A549 (cell line): Measurements from ENCODE around the gene TMEM101. TPM values are rescaled to one million over a fixed set of nuclear protein-coding genes. Genes with fewer than 3 reads are reported as not detected.

Experiments
- ATAC-seq, 2 experiments: fragments of 200-7000 bp in 1 of 2; fragments of >200 bp in 1 of 2; cut with Nextera tagmentation in 1 of 2; cut with Tn5 transposase in 1 of 2; 3 replicates each; pipeline versions ENCODE4 v1.8.0 to v1.9.1; 2018 to 2020; ENCODE audit warnings: mild to moderate bottlenecking in 1 of 2, moderate library complexity in 1 of 2
- CTCF ChIA-PET: fragments of 300-600 bp; sonication (Branson Sonifier 250); formaldehyde crosslinking; extraction: SDS; loops from one replicate; lab custom pipeline; 2021; ENCODE audit warnings: antibody characterized with exemption, inconsistent platforms; lab: Yijun Ruan, JAX
- POLR2A ChIA-PET: fragments of 350-600 bp; formaldehyde crosslinking; extraction: SDS; loops from one replicate; lab custom pipeline; 2021; ENCODE audit warnings: antibody characterized with exemption, inconsistent platforms; lab: Yijun Ruan, JAX
- DNase-seq, 2 experiments: peaks; one replicate each; pipeline versions ENCODE4 v3.0.0 to v3.0.0-alpha.2; 2011 to 2016; ENCODE audit warnings: low read depth in 1 of 2, low spot score in 1 of 2
- FAIRE-seq: peaks from 2 replicates; lab custom pipeline; 2011; peaks lifted over from hg19 to GRCh38; lab: Jason Lieb, UNC
- H3K27ac ChIP-seq, 2 experiments: fragments of >200 bp; sonication (Bioruptor Twin); formaldehyde crosslinking; 3 replicates each; pipeline ENCODE4 v1.5.1; 2016 to 2017
- H3K4me1 ChIP-seq: fragments of >200 bp; sonication (Bioruptor Twin); formaldehyde crosslinking; 3 replicates; pipeline ENCODE4 v1.6.1; 2016
- H3K4me2 ChIP-seq: fragments of >200 bp; sonication (Bioruptor Twin); formaldehyde crosslinking; 3 replicates; pipeline ENCODE4 v1.6.1; 2016
- H3K4me3 ChIP-seq: fragments of >200 bp; sonication (Bioruptor Twin); formaldehyde crosslinking; 3 replicates; pipeline ENCODE4 v1.5.1; 2016
- H3K9me3 ChIP-seq: fragments of >200 bp; sonication (Bioruptor Twin); formaldehyde crosslinking; 3 replicates; pipeline ENCODE4 v1.6.1; 2016
- ATOH8 ChIP-seq: fragments of 250-450 bp; sonication (Bioruptor Pico); IDR thresholded peaks from 2 replicates; pipeline ENCODE4 v1.5.0; 2020; ENCODE audit warnings: low read depth, mild to moderate bottlenecking, moderate library complexity
- BCL3 ChIP-seq: fragments of >200 bp; sonication (Bioruptor Twin); formaldehyde crosslinking; IDR thresholded peaks from 3 replicates; pipeline ENCODE4 v1.6.1; 2016
- BHLHE40 ChIP-seq: IDR thresholded peaks from 2 replicates; pipeline ENCODE4 v1.6.1; 2012; ENCODE audit warnings: low read depth, low read length, inconsistent platforms
- CHD4 ChIP-seq: fragments of 200-600 bp; sonication (generic); IDR thresholded peaks from 2 replicates; pipeline ENCODE4 v1.6.1; 2016; ENCODE audit warnings: antibody characterized with exemption, mild to moderate bottlenecking, borderline replicate concordance
- EHF ChIP-seq: fragments of 250-450 bp; sonication (Bioruptor Pico); IDR thresholded peaks from 2 replicates; pipeline ENCODE4 v1.5.0; 2020; ENCODE audit warnings: mild to moderate bottlenecking
- EHMT2 ChIP-seq: fragments of 200-600 bp; sonication (generic); IDR thresholded peaks from 2 replicates; pipeline ENCODE4 v1.6.1; 2016; ENCODE audit warnings: antibody characterized with exemption, low read depth, mild to moderate bottlenecking, moderate library complexity
- HOXA7 ChIP-seq: fragments of 250-450 bp; sonication (Bioruptor Pico); IDR thresholded peaks from 2 replicates; pipeline ENCODE4 v1.5.0; 2020; ENCODE audit warnings: mild to moderate bottlenecking, moderate library complexity
- HOXB5 ChIP-seq: fragments of 250-450 bp; sonication (Bioruptor Pico); IDR thresholded peaks from 2 replicates; pipeline ENCODE4 v1.5.0; 2020; ENCODE audit warnings: mild to moderate bottlenecking, moderate library complexity
- JUN ChIP-seq, 2 experiments: fragments of >200 bp; sonication (Bioruptor Twin); formaldehyde crosslinking; IDR thresholded peaks; 2 replicates in 1 of 2; 3 replicates in 1 of 2; pipeline ENCODE4 v1.6.1; 2016 to 2017
- MAZ ChIP-seq: fragments of 150-350 bp; IDR thresholded peaks from 2 replicates; pipeline ENCODE4 v1.6.1; 2014; ENCODE audit warnings: antibody characterized with exemption, low read depth, low read length, borderline replicate concordance
- POLR2A ChIP-seq: IDR thresholded peaks from 2 replicates; pipeline ENCODE4 v1.6.1; 2012; ENCODE audit warnings: mild to moderate bottlenecking, low read length
- POLR2AphosphoS2 ChIP-seq: conservative IDR thresholded peaks from 2 replicates; pipeline ENCODE4 v1.6.1; 2012; ENCODE audit warnings: low read length, improper control_type of control experiment, inconsistent platforms
- RAD21 ChIP-seq, 2 experiments: fragments of >200 bp in 1 of 2; sonication (Bioruptor Twin) in 1 of 2; formaldehyde crosslinking in 1 of 2; IDR thresholded peaks in 1 of 2; conservative IDR thresholded peaks in 1 of 2; 2 replicates in 1 of 2; 3 replicates in 1 of 2; pipeline ENCODE4 v1.6.1; 2012 to 2018; ENCODE audit warnings: inconsistent platforms in 1 of 2
- RARB ChIP-seq: fragments of 250-450 bp; sonication (Bioruptor Pico); IDR thresholded peaks from 2 replicates; pipeline ENCODE4 v1.8.0; 2021; ENCODE audit warnings: mild to moderate bottlenecking, moderate library complexity
- REST ChIP-seq: fragments of 200-600 bp; sonication (generic); IDR thresholded peaks from 2 replicates; pipeline ENCODE4 v1.6.1; 2016; ENCODE audit warnings: antibody characterized with exemption, mild to moderate bottlenecking, moderate library complexity
- RFX5 ChIP-seq: fragments of 450-650 bp; IDR thresholded peaks from 2 replicates; pipeline ENCODE4 v1.7.1; 2014; ENCODE audit warnings: antibody characterized with exemption, mild to moderate bottlenecking, moderate library complexity
- SREBF2 ChIP-seq: fragments of 450-650 bp; IDR thresholded peaks from 2 replicates; pipeline ENCODE4 v1.6.1; 2014; ENCODE audit warnings: mild to moderate bottlenecking, moderate library complexity
- TP53 ChIP-seq: fragments of 250-450 bp; sonication (Bioruptor Pico); IDR thresholded peaks from 2 replicates; pipeline ENCODE4 v1.5.0; 2021; ENCODE audit warnings: mild to moderate bottlenecking, moderate library complexity
- USF2 ChIP-seq: fragments of 450-650 bp; IDR thresholded peaks from 2 replicates; pipeline ENCODE4 v1.6.1; 2014; ENCODE audit warnings: antibody characterized with exemption
- ZC3H11A ChIP-seq: fragments of 450-650 bp; IDR thresholded peaks from 2 replicates; pipeline ENCODE4 v1.6.1; 2014; ENCODE audit warnings: antibody characterized with exemption, mild to moderate bottlenecking
- WGBS: methylation state at CpG from one replicate; pipeline ENCODE4 v1.1.6; 2017; ENCODE audit errors: missing lambda C conversion rate; 5-methylcytosine and 5-hydroxymethylcytosine counted together
- polyA plus RNA-seq, 4 experiments: library from polyadenylated mRNA; depleted of rRNA in 3 of 4; stranded (reverse); fragments of >200 nt; fragmentation: RNase III in 1 of 4; extraction: RNeasy Plus Mini Kit Qiagen cat#74134 plus additional on column Dnase treatment in 1 of 4; gene quantifications; 2 replicates in 3 of 4; 3 replicates in 1 of 4; pipeline ENCODE4 v1.2.3, GENCODE V29; 2011 to 2017

TMEM101 gene
- polyA plus RNA-seq, 2 of the 4 experiments (the other 2 are of a cell fraction) = 32.2 to 38.2 TPM

GRCh38 chr17:44033861-44034408 lies 19.2 kb upstream of the TMEM101 start:
- POLR2A ChIA-PET = no interaction called here
- CTCF ChIA-PET = interaction anchor here (0.8 to 1.6 kb wide), 4 partner anchors 38 to 156 kb away, joined by 3 to 4 read pairs (median 3); no protein-coding TSS in a partner anchor

GRCh38 chr17:44030482-44030881 lies 15.7 kb upstream of the TMEM101 start:
- no peak for DNase-seq
- Histone ChIP-seq H3K9me3 (no peaks in the 10 kb centered on the region), H3K4me2 (no peak overlapping the region), H3K4me1 (no peaks in the 10 kb centered on the region), H3K27ac (no peak overlapping the region), H3K4me3 (no peak overlapping the region)
- 93% methylated on average over 3 of the region's 3 CpGs for WGBS
- ChIA-PET CTCF (interaction anchor here (1.2 to 14.3 kb wide), 6 partner anchors 11 to 152 kb away, joined by 3 to 145 read pairs (median 16); no protein-coding TSS in a partner anchor), POLR2A (interaction anchor here (0.6 to 1.2 kb wide), 3 partner anchors 21 to 191 kb away, joined by 3 read pairs; no protein-coding TSS in a partner anchor)
- TF ChIP-seq BCL3 (no peak), EHMT2 (no peak), RAD21 (conservative IDR thresholded peaks at IDR 0.05 in 1 of 2, IDR thresholded peaks at IDR 0.05 in 1 of 2) (no peak), HOXA7 (CRISPR knock-in tag) (no peak), EHF (no peak), ATOH8 (CRISPR knock-in tag) (no peak), HOXB5 (CRISPR knock-in tag) (no peak), REST (no peak), RFX5 (no peak), ZC3H11A (no peak)
- FAIRE-seq = no peak
- no peak for ATAC-seq

More at GRCh38 chr17:44033861-44034408, 19.2 kb upstream of the TMEM101 start:
- Histone ChIP-seq H3K9me3 (no peaks in the 10 kb centered on the region), H3K4me3 (no peak overlapping the region)
- ATAC-seq = no peak
- FAIRE-seq = no peak
- TF ChIP-seq CHD4 (no peak), POLR2AphosphoS2 (no peak), USF2 (no peak), SREBF2 (no peak), TP53 (no peak), RAD21 (conservative IDR thresholded peaks at IDR 0.05 in 1 of 2, IDR thresholded peaks at IDR 0.05 in 1 of 2) (no peak), ZC3H11A (no peak), JUN (IDR thresholded peaks at IDR 0.05) (no peak), BHLHE40 (no peak), RARB (CRISPR knock-in tag) (no peak), MAZ (no peak), POLR2A (no peak)
- TF ChIP-seq, all 56 proteins: peak for 0
- H3K27ac ChIP-seq = no peak overlapping the region
- no peak for DNase-seq
- H3K4me1 ChIP-seq = no peaks in the 10 kb centered on the region
- 93% methylated on average over 3 of the region's 3 CpGs for WGBS
- no peak overlapping the region for H3K4me2 ChIP-seq
